Mucosa of stomach (tissue), 1 donor: ENCODE results near the gene USP35.

Source experiments
- H3K27me3 ChIP-seq: one replicate; pipeline ENCODE4 v1.7.0; 2013; ENCODE audit warnings: mild to moderate bottlenecking, low read length; ENCODE audit not compliant: control insufficient read depth, insufficient read depth
- H3K36me3 ChIP-seq: one replicate; pipeline ENCODE4 v1.7.0; 2013; ENCODE audit warnings: low read length; ENCODE audit not compliant: control insufficient read depth, insufficient read depth
- H3K4me1 ChIP-seq: one replicate; pipeline ENCODE4 v1.7.0; 2013; ENCODE audit warnings: mild to moderate bottlenecking, low read length; ENCODE audit not compliant: control insufficient read depth, insufficient read depth
- H3K4me3 ChIP-seq: one replicate; pipeline ENCODE4 v1.7.0; 2013; ENCODE audit warnings: low read length
- H3K9ac ChIP-seq: one replicate; pipeline ENCODE4 v1.7.0; 2013; ENCODE audit warnings: mild to moderate bottlenecking, low read length, moderate library complexity
- H3K9me3 ChIP-seq: one replicate; pipeline ENCODE4 v1.7.0; 2013; ENCODE audit warnings: mild to moderate bottlenecking, low read length, moderate library complexity; ENCODE audit not compliant: control insufficient read depth
- donor health status: Pancreatic carcinoma.

Gene USP35

GRCh38 chr11:78192223-78192719, 3.6 kb downstream of the USP35 start:
- Histone ChIP-seq H3K36me3 (no peaks in the 10 kb centered on the region), H3K4me1 (peaks cover 19% of the 10 kb centered on the region), H3K27me3 (no peaks in the 10 kb centered on the region), H3K9ac (no peak overlapping the region), H3K4me3 (no peak overlapping the region), H3K9me3 (no peaks in the 10 kb centered on the region)

DNA sequence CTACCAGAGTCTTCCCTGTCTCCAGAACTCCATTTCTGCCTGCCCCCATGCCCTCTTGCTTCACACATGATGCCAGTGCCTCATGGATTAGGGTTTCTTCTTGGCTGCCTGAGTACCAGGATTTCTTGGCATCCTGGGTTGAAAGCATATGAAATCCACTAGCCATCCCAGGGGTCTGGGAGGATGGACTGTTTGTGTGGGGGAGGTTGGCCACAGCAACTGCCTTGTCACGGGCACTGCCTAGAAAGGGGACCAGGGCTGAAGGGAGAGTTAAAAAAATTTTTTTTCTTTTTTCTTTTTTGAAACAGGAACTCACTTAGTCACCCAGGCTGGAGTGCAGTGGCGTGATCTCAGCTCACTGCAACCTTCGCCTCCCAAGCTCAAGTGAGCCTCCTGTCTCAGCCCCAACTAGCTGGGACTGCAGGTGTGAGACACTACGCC, 4.2 kb downstream of the USP35 start:
- Histone ChIP-seq H3K27me3 (no peaks in the 10 kb centered on the region), H3K36me3 (no peaks in the 10 kb centered on the region), H3K9ac (no peak overlapping the region), H3K4me1 (peaks cover 13% of the 10 kb centered on the region), H3K9me3 (no peaks in the 10 kb centered on the region), H3K4me3 (no peak overlapping the region)

GRCh38 chr11:78193806-78194205, 5.1 kb downstream of the USP35 start:
- Histone ChIP-seq H3K4me3 (no peak overlapping the region), H3K4me1 (peaks cover 13% of the 10 kb centered on the region), H3K36me3 (no peaks in the 10 kb centered on the region), H3K9me3 (no peaks in the 10 kb centered on the region), H3K27me3 (no peaks in the 10 kb centered on the region), H3K9ac (no peak overlapping the region)

DNA sequence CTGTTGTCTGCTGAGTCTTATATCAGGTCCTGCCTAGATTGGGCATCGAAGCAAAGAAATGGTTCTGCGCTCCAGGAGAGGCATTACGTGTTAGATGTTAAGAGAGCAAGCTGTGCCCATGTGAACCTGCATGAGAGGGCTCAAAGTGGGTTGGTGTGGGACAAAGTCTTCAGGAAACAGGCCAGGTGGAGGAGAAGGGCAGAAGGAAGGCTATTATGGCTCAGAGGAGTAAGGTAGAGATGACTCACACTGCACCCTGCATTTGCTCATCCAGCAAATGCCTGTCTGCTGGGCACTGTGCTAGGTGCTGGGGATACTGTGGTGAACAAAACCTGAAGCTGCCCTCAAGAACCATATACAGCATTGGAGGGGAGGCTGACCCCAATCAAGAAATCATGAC, 5.8 kb downstream of the USP35 start:
- H3K9me3 ChIP-seq: no peaks in the 10 kb centered on the region
- H3K27me3 ChIP-seq: no peaks in the 10 kb centered on the region
- no peaks in the 10 kb centered on the region for H3K36me3 ChIP-seq
- no peak overlapping the region for H3K4me3 ChIP-seq
- H3K4me1 ChIP-seq: peaks cover 6% of the 10 kb centered on the region
- H3K9ac ChIP-seq: no peak overlapping the region

DNA sequence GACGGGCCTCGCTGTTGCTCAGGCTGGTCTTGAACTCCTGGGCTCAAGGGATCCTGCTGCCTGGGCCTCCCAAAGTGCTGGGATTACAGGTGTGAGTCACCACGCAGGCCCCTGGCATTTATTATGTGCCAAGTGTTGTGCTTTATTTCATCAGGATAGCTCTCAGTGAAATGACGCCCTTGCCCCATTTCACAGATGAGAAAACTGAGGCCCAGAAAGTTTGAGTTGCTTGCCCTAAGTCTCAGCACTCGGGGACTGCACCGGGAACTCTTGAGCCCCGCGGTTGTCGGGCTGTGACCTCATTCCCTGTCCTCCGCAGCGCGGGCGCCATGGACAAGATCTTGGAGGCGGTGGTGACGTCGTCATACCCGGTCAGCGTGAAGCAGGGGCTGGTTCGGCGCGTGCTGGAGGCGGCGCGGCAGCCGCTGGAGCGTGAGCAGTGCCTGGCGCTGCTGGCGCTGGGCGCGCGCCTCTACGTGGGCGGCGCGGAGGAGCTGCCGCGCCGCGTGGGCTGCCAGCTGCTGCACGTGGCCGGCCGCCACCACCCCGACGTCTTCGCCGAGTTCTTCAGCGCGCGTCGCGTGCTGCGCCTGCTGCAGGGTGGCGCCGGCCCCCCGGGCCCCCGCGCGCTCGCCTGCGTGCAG, 7.3 kb downstream of the USP35 start:
- H3K36me3 ChIP-seq: no peaks in the 10 kb centered on the region
- no peaks in the 10 kb centered on the region for H3K4me1 ChIP-seq
- no peaks in the 10 kb centered on the region for H3K27me3 ChIP-seq
- no peak overlapping the region for H3K9ac ChIP-seq
- no peaks in the 10 kb centered on the region for H3K9me3 ChIP-seq
- H3K4me3 ChIP-seq: no peak overlapping the region

DNA sequence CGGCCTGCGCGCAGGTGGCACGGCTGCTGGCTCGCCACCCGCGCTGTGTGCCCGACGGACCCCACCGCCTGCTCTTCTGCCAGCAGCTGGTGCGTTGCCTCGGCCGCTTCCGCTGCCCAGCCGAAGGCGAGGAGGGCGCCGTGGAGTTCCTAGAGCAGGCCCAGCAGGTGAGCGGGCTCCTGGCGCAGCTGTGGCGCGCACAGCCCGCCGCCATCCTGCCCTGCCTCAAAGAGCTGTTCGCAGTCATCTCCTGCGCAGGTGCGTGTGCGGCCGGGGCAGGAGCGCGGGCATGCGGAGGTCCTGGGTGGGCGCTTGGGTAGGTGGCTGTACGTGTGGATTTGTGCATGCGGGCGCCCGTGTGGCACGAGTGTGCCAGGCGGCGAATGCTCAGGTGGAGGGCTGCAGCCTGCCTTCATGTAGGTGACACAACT, 8.0 kb downstream of the USP35 start:
- H3K4me3 ChIP-seq: no peak overlapping the region
- no peaks in the 10 kb centered on the region for H3K4me1 ChIP-seq
- H3K36me3 ChIP-seq: no peaks in the 10 kb centered on the region
- H3K27me3 ChIP-seq: no peaks in the 10 kb centered on the region
- H3K9ac ChIP-seq: no peak overlapping the region
- no peaks in the 10 kb centered on the region for H3K9me3 ChIP-seq

GRCh38 chr11:78197816-78198215, 9.1 kb downstream of the USP35 start:
- H3K36me3 ChIP-seq: no peaks in the 10 kb centered on the region
- H3K4me1 ChIP-seq: no peaks in the 10 kb centered on the region
- no peak overlapping the region for H3K9ac ChIP-seq
- H3K27me3 ChIP-seq: no peaks in the 10 kb centered on the region
- H3K4me3 ChIP-seq: no peak overlapping the region
- no peaks in the 10 kb centered on the region for H3K9me3 ChIP-seq

GRCh38 chr11:78199015-78199652, 10.4 kb downstream of the USP35 start:
- Histone ChIP-seq H3K9ac (no peak overlapping the region), H3K36me3 (no peaks in the 10 kb centered on the region), H3K4me3 (no peak overlapping the region), H3K9me3 (no peaks in the 10 kb centered on the region), H3K27me3 (no peaks in the 10 kb centered on the region), H3K4me1 (no peaks in the 10 kb centered on the region)

DNA sequence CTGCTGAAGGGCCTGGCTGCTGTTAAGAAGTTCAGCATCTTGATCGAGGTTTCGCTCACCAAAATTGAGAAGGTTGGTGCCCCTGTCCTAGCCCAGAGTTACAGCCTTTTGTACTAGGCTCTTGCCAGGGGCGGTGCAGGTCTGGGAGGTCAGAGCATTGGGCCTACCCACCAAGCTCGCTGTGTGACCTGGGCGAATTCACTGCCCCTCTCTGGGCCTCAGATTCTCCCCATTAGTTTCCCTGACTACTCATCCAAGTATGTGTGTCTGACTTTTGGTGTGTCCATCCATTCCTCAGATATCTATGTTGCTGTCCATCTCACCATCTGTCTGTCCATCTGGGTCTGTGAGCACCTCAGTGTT, 10.9 kb downstream of the USP35 start:
- H3K9ac ChIP-seq: no peak overlapping the region
- H3K36me3 ChIP-seq: no peaks in the 10 kb centered on the region
- no peaks in the 10 kb centered on the region for H3K4me1 ChIP-seq
- H3K9me3 ChIP-seq: no peaks in the 10 kb centered on the region
- no peak overlapping the region for H3K4me3 ChIP-seq
- H3K27me3 ChIP-seq: no peaks in the 10 kb centered on the region

- H3K27me3 ChIP-seq: no peaks in the 10 kb centered on the region
- no peaks in the 10 kb centered on the region for H3K9me3 ChIP-seq
- H3K4me3 ChIP-seq: no peak overlapping the region
- no peaks in the 10 kb centered on the region for H3K36me3 ChIP-seq
- no peak overlapping the region for H3K9ac ChIP-seq
- H3K4me1 ChIP-seq: no peaks in the 10 kb centered on the region
Observed at GRCh38 chr11:78200061-78200460, 11.3 kb downstream of the USP35 start.

- Histone ChIP-seq H3K27me3 (no peaks in the 10 kb centered on the region), H3K4me3 (no peak overlapping the region), H3K9ac (no peak overlapping the region), H3K4me1 (no peaks in the 10 kb centered on the region), H3K36me3 (no peaks in the 10 kb centered on the region), H3K9me3 (no peaks in the 10 kb centered on the region)
Observed at GRCh38 chr11:78200553-78200952, 11.8 kb downstream of the USP35 start.

GRCh38 chr11:78201096-78201818, 12.5 kb downstream of the USP35 start:
- Histone ChIP-seq H3K9ac (no peak overlapping the region), H3K27me3 (no peaks in the 10 kb centered on the region), H3K4me3 (no peak overlapping the region), H3K9me3 (no peaks in the 10 kb centered on the region), H3K36me3 (no peaks in the 10 kb centered on the region), H3K4me1 (no peaks in the 10 kb centered on the region)
